Ishikawa (cell line): ENCODE measurements around the gene ARID3B.

ENCODE experiments used
- FOXM1 ChIP-seq: IDR thresholded peaks from 2 replicates; pipeline ENCODE4 v1.6.1; 2012; ENCODE audit warnings: low read depth, borderline replicate concordance
- USF1 ChIP-seq: IDR thresholded peaks from 2 replicates; pipeline ENCODE4 v1.6.1; 2012

GRCh38 chr15:74627766-74628165 is 86.7 kb downstream of the ARID3B start:
- TF ChIP-seq USF1, result no peak
- TF ChIP-seq FOXM1, result no peak
